ENCODE results near the gene WIPF2.
"Not testable (repeated sequence)": the region's sequence is repeated elsewhere in the genome, so short reads cannot be mapped to it uniquely, and the experiment has no call there.

- TF ChIP-seq CTCF (conservative IDR thresholded peaks at IDR 0.05; ENCODE audit: low read depth, low read length); EZH2 (IDR thresholded peaks at IDR 0.05; ENCODE audit: low read length, unreplicated experiment); EZH2phosphoT487 (IDR thresholded peaks at IDR 0.05; ENCODE audit: borderline replicate concordance, low read length): not testable (repeated sequence)
These were observed 12.8 kb downstream of the WIPF2 start for GRCh38 chr17:40231928-40232327.
